Stimulated activated naive CD8-positive, alpha-beta T cell treated with anti-CD3 and anti-CD28 coated beads, Interleukin-15, amount 100 ng/mL, for 72 hours (primary cell): Measurements from ENCODE around the gene GRIN2A.

Source experiments
- ATAC-seq: fragments of 150-1000 bp; cut with Tn5 transposase; 2 replicates; pipeline ENCODE4 v1.10.0; 2021; ENCODE audit warnings: mild to moderate bottlenecking, moderate library complexity
- DNase-seq, 2 donors: peaks; one replicate each; pipeline ENCODE4 v3.0.0; 2021 to 2022
- H3K27ac Mint-ChIP-seq, 2 donors: one replicate each; pipeline ENCODE4 v1.8.0; 2022; ENCODE audit warnings: mild to moderate bottlenecking in 2 of 2, mixed read lengths in 2 of 2, moderate library complexity in 2 of 2
- H3K27me3 Mint-ChIP-seq: one replicate; pipeline ENCODE4 v1.8.0; 2022; ENCODE audit warnings: mixed read lengths
- H3K4me1 Mint-ChIP-seq: one replicate; pipeline ENCODE4 v1.8.0; 2022; ENCODE audit warnings: mild to moderate bottlenecking, mixed read lengths
- H3K4me3 Mint-ChIP-seq, 2 donors: one replicate each; pipeline ENCODE4 v1.8.0; 2022; ENCODE audit warnings: mild to moderate bottlenecking in 2 of 2, mixed read lengths in 2 of 2, moderate library complexity in 1 of 2
- H3K9me3 Mint-ChIP-seq, 2 donors: one replicate each; pipeline ENCODE4 v1.8.0; 2022; ENCODE audit warnings: mixed read lengths in 2 of 2

GRIN2A gene

DNA sequence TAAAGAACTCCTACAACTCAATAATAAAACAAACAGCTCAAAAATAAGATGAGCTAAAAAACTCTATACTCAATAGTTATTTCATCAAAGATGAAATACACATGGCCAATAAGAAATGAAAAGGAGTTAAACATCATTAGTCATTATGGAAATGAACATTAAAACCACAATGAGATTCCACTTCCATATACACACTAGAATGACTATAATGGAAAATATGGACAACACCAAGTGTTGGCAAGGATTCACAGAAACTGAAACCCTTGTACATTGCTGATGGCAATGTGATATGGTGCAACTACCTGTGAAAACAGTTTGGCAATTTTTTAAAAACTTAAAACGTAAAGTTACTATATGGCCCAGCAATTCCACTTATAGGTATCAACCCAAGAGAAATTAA is 91.4 kb downstream of the GRIN2A start:
- DNase-seq (no peak), ATAC-seq (no peak)
- Mint-ChIP-seq H3K27ac (no peak overlapping the region), H3K27me3 (no peaks in the 10 kb centered on the region), H3K9me3 (no peaks in the 10 kb centered on the region), H3K4me3 (no peak overlapping the region), H3K4me1 (no peaks in the 10 kb centered on the region)

DNA sequence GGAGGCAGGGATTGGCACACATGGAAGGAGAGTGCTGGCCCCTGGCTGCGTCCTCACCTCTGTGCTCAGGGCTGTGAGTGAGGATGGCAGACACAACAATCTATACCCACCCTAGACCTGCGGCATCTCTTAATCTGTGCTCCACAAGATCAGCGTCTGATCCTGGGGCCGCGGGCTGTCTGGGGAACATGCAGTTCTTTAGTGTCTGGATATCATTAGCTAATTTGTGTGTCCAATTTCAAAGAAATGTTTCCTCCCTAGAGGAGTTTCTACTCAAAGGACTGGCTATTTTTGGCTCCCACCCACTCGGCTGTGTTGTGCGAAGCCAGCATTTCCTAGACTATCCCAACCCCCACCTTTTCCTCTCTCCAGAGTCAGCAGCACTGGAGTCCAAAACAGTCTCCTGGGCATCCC is 93.8 kb downstream of the GRIN2A start:
- Mint-ChIP-seq H3K27ac (no peak overlapping the region), H3K4me1 (no peaks in the 10 kb centered on the region), H3K27me3 (no peaks in the 10 kb centered on the region), H3K9me3 (no peaks in the 10 kb centered on the region), H3K4me3 (no peak overlapping the region)
- DNase-seq (no peak), ATAC-seq (no peak)

DNA sequence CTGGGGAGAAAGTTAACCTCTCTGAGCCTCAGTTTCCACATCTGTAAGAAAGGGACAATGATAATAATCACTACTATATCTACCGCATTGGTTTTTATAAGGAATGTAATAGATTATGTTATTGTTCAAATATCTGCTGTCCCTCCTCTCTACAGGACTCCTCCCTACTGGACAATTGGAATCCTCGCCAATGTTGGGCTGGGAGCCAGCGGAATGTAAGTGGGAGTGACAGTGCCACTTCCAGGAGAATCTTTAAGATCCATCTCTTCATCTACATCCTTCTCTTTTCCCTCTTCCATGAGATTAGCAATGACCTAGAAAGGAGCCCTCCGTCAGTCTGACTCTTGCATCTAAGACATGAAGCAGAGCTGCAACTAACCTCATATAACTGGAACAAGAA is 95.1 kb downstream of the GRIN2A start:
- no peaks in the 10 kb centered on the region for H3K27me3 Mint-ChIP-seq
- no peak for ATAC-seq

GRCh38 chr16:10086620-10087019 is 95.6 kb downstream of the GRIN2A start:
- Mint-ChIP-seq H3K27me3 (no peaks in the 10 kb centered on the region), H3K4me1 (no peaks in the 10 kb centered on the region), H3K27ac (peak overlapping the region in 1 of 2 donors; percentile 59), H3K9me3 (peaks cover 0 to 4% of the 10 kb centered on the region in 2 donors), H3K4me3 (no peak overlapping the region)
- no peak for DNase-seq
- no peak for ATAC-seq

More for the DNA sequence above, 95.1 kb downstream of the GRIN2A start:
- Mint-ChIP-seq H3K4me3 (no peak overlapping the region), H3K27ac (no peak overlapping the region), H3K4me1 (no peaks in the 10 kb centered on the region), H3K9me3 (peaks cover 0 to under 1% of the 10 kb centered on the region in 2 donors)
- DNase-seq, result no peak

DNA sequence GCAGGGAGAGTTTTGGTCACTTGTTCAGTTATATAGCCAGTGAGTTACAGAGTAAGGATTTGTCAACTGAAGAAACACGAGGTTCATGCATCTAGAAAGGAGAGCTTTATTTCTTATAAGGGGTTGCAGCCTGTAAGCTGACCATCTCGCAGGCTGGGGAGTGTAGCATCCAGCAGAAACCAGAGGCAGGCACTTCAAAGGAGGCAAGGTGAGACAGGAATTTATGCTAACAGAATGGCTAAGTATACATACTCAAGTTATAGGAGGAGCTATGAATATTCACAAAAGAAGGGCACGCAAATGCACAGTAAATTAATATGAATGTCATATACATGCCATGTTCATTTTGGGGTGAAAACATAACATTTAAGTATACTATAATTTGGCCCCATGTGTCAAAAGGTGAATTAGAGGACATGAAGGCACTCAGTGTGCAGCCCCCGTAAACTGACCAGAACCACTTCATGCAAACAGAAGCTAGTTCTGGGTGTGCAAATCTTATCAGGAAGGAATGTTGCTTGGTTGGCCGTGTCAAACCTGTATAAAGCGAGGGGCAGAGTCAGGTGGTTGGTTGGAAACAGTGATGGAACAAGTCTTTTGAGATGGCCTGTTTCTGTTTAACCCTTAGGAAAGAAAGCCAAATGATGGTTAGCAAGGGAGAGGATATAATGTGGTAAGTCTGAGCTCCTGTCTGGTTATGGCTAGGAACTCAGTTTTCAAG is 97.0 kb downstream of the GRIN2A start:
- Mint-ChIP-seq H3K27me3 (no peaks in the 10 kb centered on the region), H3K4me1 (no peaks in the 10 kb centered on the region), H3K27ac (no peak overlapping the region), H3K4me3 (no peak overlapping the region), H3K9me3 (peaks cover 0 to 4% of the 10 kb centered on the region in 2 donors)
- ATAC-seq (no peak), DNase-seq (no peak)

DNA sequence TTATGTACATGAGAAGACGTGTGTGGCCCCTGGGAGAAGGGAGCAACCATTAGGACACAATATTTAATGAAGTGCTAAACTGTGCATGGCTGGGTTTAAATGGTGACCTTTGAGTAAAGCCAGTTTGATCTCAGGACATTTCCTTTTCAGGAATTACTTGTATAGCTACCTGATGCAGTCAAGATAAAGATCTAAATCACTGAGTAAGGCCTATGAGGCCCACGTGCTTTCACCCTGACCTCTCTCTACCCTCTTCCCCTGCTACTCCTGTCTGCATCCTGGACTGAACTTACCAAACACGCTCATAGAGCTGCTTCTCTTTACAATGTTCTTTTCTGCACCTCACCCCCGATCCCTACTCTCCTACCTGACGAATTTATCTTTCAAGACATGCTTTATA is 98.9 kb downstream of the GRIN2A start:
- DNase-seq (no peak), ATAC-seq (no peak)
- Mint-ChIP-seq H3K4me3 (no peak overlapping the region), H3K27ac (no peak overlapping the region), H3K9me3 (peaks cover 0 to 4% of the 10 kb centered on the region in 2 donors), H3K27me3 (no peaks in the 10 kb centered on the region), H3K4me1 (no peaks in the 10 kb centered on the region)

DNA sequence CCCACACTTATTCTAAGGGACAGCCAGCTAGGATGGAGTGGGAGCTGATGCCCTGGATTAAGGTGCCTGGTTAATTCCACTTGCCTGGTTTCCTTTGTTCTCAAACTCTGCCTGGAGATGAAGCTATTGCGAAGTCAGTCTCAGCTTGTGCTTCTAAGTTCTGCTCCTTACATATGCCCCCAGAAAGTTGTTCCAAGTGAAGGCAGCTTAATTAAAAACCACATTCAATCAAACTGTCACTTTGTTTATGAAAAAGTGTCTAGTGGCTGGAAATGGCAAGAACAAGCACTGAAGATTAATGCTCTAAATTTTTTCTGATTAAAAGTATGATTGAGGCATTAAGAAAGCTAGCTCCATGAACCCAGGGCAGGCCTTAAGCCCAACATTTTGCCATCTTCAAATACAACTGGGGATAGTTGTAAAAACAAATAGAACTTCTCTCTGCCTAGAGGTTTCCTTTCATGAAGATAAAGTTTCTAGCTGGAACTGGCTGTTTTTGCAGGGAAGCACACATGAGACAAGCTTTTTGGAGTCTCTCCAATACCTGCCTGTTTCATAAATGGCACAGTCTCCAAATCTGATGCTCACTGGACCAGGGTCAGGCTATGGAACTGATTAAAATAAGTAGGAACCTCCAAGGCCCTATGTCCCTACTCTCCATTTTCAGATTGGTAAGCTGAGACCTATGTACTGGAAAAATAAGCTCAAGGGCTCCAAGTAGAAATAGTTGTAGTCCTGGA is 100.9 kb downstream of the GRIN2A start:
- Mint-ChIP-seq H3K4me3 (no peak overlapping the region), H3K27ac (peak overlapping the region in 1 of 2 donors; percentile 12), H3K4me1 (no peaks in the 10 kb centered on the region), H3K27me3 (no peaks in the 10 kb centered on the region), H3K9me3 (peaks cover 0 to 4% of the 10 kb centered on the region in 2 donors)
- no peak for ATAC-seq
- no peak for DNase-seq

DNA sequence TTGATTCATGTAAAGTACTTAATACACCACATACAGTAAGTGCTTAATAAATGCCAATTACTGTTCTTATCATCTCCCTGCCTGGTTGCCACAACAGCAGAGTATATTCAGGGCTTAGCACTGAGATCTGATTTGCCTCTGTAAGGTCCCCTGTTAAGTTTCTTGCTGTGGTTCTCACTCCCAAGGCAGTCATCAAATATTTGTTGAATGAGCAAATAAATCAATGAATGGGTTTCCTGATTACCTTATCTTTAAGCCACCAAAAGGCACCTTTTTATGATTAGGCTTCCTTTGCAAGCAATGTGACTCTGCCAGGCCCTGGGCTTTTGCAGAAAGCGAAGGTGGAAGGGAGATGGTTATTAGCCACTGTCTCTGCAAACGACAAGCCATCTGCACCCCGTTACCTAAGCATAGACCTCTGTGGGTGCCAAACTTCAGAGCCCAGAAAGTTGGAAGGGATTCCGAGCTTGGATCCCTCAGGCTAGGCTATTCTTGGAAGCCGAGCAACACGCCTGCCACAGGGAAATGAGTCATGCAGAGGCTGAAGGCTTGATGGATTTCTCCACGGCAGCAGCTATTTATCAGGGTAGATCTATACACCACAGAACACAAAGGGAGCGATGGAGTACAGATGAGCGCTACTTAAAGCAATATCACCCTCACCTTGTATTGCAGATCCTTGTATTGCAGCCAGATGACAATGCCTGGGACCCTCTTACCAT is 102.0 kb downstream of the GRIN2A start:
- Mint-ChIP-seq H3K27ac (no peak overlapping the region), H3K4me3 (no peak overlapping the region), H3K27me3 (no peaks in the 10 kb centered on the region), H3K9me3 (peaks cover 0 to 4% of the 10 kb centered on the region in 2 donors), H3K4me1 (no peaks in the 10 kb centered on the region)
- ATAC-seq (no peak), DNase-seq (no peak)

- no peak for DNase-seq
Measured at GRCh38 chr16:10078541-10078949, 103.7 kb downstream of the GRIN2A start.

DNA sequence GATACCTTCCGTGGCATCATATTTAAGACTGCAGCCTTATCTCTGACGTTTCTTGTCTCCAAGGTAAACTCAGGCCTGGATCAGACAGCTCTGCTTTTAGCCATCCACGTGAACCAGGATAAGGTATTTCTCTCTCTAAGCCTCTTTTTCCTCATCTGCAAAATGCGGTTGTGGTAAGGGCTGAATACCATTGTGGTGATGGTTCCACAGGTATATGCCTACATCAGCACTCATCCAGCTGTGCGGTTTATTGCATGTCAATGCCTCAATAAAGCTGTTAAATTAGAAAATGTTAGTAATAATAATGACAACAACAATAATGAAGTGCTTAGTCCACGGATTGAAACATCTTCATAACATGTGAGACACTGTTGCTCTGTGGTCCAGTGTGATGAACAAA is 104.4 kb downstream of the GRIN2A start:
- Mint-ChIP-seq H3K27me3 (no peaks in the 10 kb centered on the region), H3K4me3 (no peak overlapping the region), H3K4me1 (no peaks in the 10 kb centered on the region), H3K27ac (no peak overlapping the region), H3K9me3 (peaks cover 0 to 4% of the 10 kb centered on the region in 2 donors)
- ATAC-seq (no peak), DNase-seq (no peak)

More at GRCh38 chr16:10078541-10078949, 103.7 kb downstream of the GRIN2A start:
- ATAC-seq, result no peak
- no peak overlapping the region for H3K27ac Mint-ChIP-seq
- no peaks in the 10 kb centered on the region for H3K27me3 Mint-ChIP-seq
- H3K4me1 Mint-ChIP-seq, result no peaks in the 10 kb centered on the region
- peaks cover 0 to 4% of the 10 kb centered on the region in 2 donors for H3K9me3 Mint-ChIP-seq
- no peak overlapping the region for H3K4me3 Mint-ChIP-seq

DNA sequence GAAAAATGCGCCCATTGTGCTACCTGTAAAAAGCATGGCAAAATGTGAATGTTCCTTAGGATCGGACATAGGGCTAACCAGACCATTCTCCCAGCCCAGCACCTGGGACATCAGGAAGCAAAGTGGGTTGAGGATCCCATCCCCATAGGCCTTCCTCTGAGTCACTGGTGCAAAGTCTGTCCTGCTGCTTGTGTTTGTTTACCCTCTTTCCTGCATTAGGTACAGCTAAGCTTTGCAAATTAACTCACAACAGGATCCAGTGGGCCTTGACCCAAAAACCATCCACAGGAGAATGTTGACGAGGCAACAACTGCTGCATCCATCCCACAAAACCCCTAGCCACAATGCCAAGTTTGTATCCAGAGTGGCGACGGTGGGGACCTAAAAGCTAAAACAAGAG is 106.2 kb downstream of the GRIN2A start:
- DNase-seq (no peak), ATAC-seq (no peak)
- Mint-ChIP-seq H3K27me3 (no peaks in the 10 kb centered on the region), H3K9me3 (no peaks in the 10 kb centered on the region), H3K4me3 (no peak overlapping the region), H3K27ac (no peak overlapping the region), H3K4me1 (no peaks in the 10 kb centered on the region)

DNA sequence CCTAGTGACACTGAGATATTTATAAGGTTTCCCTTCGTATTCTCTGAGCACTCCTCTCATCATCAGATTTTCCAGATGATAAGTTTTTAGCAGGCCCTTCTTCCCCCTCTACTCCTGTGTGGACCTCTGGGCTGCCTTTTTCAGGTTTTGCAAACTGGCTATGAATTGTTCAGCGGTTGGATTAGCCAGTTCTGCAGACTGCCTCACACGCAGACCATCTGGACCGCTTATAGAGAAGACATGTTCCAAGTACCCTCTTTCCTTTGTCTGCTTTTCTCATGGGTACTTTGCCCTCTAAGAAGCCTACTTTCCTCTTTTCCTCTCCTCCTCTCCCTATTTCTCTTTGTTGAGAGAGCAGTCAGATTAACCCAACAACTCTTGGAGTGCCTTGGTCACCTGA is 111.6 kb downstream of the GRIN2A start:
- no peaks in the 10 kb centered on the region for H3K9me3 Mint-ChIP-seq
- peaks cover 7% of the 10 kb centered on the region for H3K27me3 Mint-ChIP-seq
- no peak for ATAC-seq
- no peak for DNase-seq
- H3K27ac Mint-ChIP-seq, result no peak overlapping the region
- no peaks in the 10 kb centered on the region for H3K4me1 Mint-ChIP-seq
- H3K4me3 Mint-ChIP-seq, result no peak overlapping the region

DNA sequence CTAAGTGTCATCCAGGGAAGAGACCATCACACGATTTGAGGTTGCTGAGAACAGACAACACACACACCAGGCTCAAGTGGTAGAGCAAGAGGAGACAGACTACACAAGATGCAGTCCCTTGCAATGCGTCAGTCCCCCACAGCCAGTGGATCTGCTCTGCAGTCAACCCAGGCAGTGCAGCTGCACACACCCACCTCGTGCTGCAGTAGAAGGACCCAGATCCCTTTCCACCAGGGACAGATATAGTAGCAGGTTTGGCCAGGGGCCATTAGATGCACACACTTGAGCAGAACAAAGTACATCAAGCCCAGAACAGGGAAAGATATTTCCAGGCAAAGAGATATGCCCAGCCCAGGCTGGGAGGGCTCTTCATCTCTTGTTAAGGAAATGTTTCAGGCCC is 112.9 kb downstream of the GRIN2A start:
- ATAC-seq, result no peak
- H3K4me1 Mint-ChIP-seq, result no peaks in the 10 kb centered on the region
- no peak overlapping the region for H3K4me3 Mint-ChIP-seq
- no peak for DNase-seq
- no peak overlapping the region for H3K27ac Mint-ChIP-seq
- H3K9me3 Mint-ChIP-seq, result no peaks in the 10 kb centered on the region
- peaks cover 7% of the 10 kb centered on the region for H3K27me3 Mint-ChIP-seq

- H3K4me3 Mint-ChIP-seq, result no peak overlapping the region
- no peak overlapping the region for H3K27ac Mint-ChIP-seq
- ATAC-seq (no peak), DNase-seq (no peak)
- no peaks in the 10 kb centered on the region for H3K9me3 Mint-ChIP-seq
- H3K4me1 Mint-ChIP-seq, result no peaks in the 10 kb centered on the region
- peaks cover 7% of the 10 kb centered on the region for H3K27me3 Mint-ChIP-seq
Measured at GRCh38 chr16:10067835-10068234, 114.4 kb downstream of the GRIN2A start.

DNA sequence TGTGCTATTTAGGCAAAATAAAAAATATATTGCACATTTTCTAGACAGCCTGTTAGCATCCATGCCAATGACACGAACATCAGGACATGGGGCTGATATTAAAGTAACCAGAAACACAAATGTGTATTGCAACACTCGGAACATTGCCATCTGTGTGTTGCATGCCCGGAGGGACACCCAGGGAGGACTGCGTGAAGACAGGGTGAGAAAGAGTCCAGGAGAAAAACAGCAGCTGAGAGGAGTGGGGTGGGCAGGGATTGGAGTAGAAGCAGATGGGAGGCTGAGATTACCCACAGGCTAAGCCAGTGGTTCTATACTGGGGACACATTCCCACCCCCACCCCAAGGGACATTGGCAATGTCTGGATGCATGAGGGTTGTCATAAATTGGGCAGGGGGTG is 114.8 kb downstream of the GRIN2A start:
- ATAC-seq, result no peak
- no peak for DNase-seq

GRCh38 chr16:10065019-10065418 is 117.2 kb downstream of the GRIN2A start:
- Mint-ChIP-seq H3K27me3 (peaks cover 7% of the 10 kb centered on the region), H3K4me1 (no peaks in the 10 kb centered on the region), H3K4me3 (no peak overlapping the region), H3K9me3 (no peaks in the 10 kb centered on the region), H3K27ac (no peak overlapping the region)
- ATAC-seq, result no peak
- no peak for DNase-seq

More for the DNA sequence above, 114.8 kb downstream of the GRIN2A start:
- Mint-ChIP-seq H3K4me1 (no peaks in the 10 kb centered on the region), H3K27me3 (peaks cover 7% of the 10 kb centered on the region), H3K4me3 (no peak overlapping the region), H3K27ac (no peak overlapping the region), H3K9me3 (no peaks in the 10 kb centered on the region)
